AG08396 (cell line): Measurements from ENCODE around the gene OR4C11.

Experiments used
- DNase-seq: peaks from one replicate; pipeline ENCODE4 v3.0.0; 2012; ENCODE audit warnings: low spot score, mixed read lengths

The OR4C11 gene, protein sequence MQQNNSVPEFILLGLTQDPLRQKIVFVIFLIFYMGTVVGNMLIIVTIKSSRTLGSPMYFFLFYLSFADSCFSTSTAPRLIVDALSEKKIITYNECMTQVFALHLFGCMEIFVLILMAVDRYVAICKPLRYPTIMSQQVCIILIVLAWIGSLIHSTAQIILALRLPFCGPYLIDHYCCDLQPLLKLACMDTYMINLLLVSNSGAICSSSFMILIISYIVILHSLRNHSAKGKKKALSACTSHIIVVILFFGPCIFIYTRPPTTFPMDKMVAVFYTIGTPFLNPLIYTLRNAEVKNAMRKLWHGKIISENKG

DNA sequence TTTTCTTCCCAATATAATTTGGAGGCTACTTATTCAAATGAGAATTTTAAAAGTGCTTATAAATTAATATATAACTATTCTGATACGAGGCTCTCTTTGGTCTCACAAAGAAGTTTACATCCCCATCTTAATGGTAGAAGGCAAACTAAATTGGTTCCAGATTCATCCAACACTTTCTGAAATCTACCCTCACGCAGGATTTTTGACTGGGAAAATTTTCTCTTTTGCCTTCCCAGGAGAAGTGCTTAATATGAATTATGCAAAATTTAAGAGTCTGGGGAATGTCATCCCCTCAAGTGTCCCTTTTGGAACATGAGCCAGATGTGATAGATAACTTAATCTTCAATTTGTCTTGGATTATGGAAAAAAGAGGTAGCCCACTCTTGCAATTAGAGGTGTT, at the start of gene OR4C11:
OR4C11 (minus strand) TSS at position 101 of the 400 bp plus-strand sequence. CDS start 3,272 bp downstream, outside the sequence.
- DNase-seq, result no peak

GRCh38 chr11:55655096-55655495, 47.7 kb upstream of the OR4C11 start:
- DNase-seq, result no peak

- no peak for DNase-seq
Observed at GRCh38 chr11:55652560-55652959, 45.1 kb upstream of the OR4C11 start.

GRCh38 chr11:55648027-55648426, 40.6 kb upstream of the OR4C11 start, which contains the start of gene OR4S2:
Gene OR4S2 (plus strand): TSS chr11:55648327. CDS start chr11:55650904, 2,577 bp downstream.
- DNase-seq, result no peak

- DNase-seq, result no peak
Observed at GRCh38 chr11:55634813-55635212, 27.4 kb upstream of the OR4C11 start, which contains the start of gene OR4P4. Gene OR4P4 (plus strand): TSS chr11:55635113.

- no peak for DNase-seq
Observed at GRCh38 chr11:55624531-55624930, 17.1 kb upstream of the OR4C11 start.

DNA sequence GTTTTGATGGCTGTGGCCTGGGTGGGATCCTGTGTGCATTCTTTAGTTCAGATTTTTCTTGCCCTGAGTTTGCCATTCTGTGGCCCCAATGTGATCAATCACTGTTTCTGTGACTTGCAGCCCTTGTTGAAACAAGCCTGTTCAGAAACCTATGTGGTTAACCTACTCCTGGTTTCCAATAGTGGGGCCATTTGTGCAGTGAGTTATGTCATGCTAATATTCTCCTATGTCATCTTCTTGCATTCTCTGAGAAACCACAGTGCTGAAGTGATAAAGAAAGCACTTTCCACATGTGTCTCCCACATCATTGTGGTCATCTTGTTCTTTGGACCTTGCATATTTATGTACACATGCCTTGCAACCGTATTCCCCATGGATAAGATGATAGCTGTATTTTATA, 34.9 kb downstream of the OR4C11 start:
- DNase-seq, result no peak

DNA sequence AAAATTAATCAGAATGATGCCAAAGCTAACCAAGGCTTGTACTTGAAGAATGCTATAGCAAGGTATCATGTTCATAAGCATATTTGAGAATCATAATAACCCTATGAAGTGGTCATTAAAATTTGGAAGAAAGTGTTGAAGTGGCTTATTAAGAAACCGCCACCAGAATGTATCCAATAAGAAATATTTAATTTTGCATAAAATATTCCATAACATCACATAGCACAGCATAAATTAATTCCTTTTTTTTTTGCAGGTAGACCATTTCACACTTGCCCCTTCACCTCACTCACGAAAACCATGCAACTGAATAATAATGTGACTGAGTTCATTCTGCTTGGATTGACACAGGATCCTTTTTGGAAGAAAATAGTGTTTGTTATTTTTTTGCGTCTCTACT, 35.6 kb downstream of the OR4C11 start, which contains the start of gene OR4C16:
OR4C16 (plus strand) TSS at position 301 of the 400 bp plus-strand sequence; CDS start at position 301, 0 bp downstream.
- DNase-seq, result no peak

- no peak for DNase-seq
Observed at GRCh38 chr11:55554169-55554568, 53.3 kb downstream of the OR4C11 start, which contains the start of gene OR4C15. Gene OR4C15 (plus strand): TSS chr11:55554469. CDS start chr11:55554469, 0 bp downstream.
